H1 (cell line): ENCODE data around the gene ALOX5AP. TPM values are rescaled to one million over a fixed set of nuclear protein-coding genes. Genes with fewer than 3 reads are reported as not detected.

Experiments
- CTCF ChIA-PET: fragments of 300-600 bp; sonication (Branson Sonifier 250); formaldehyde crosslinking; loops from one replicate; lab custom pipeline; 2021; ENCODE audit not compliant: partially characterized antibody; lab: Charles Lee
- POLR2A ChIA-PET: fragments of 300-600 bp; sonication (Branson Sonifier 250); formaldehyde crosslinking; loops from one replicate; lab custom pipeline; 2021; ENCODE audit warnings: inconsistent platforms; ENCODE audit not compliant: partially characterized antibody; lab: Charles Lee
- DNase-seq, 2 experiments: peaks; one replicate each; pipeline versions ENCODE4 v3.0.0 to v3.0.0-alpha.2; 2010 to 2022; ENCODE audit warnings: low spot score in 2 of 2, low read depth in 1 of 2, mixed read lengths in 1 of 2
- FAIRE-seq: peaks from 2 replicates; lab custom pipeline; 2011; peaks lifted over from hg19 to GRCh38; lab: Jason Lieb, UNC
- H2AFZ ChIP-seq: 2 replicates; pipeline ENCODE4 v1.8.1; 2012; ENCODE audit warnings: low read length, inconsistent platforms
- H2AK5ac ChIP-seq: 2 replicates; pipeline ENCODE4 v1.6.1; 2013; ENCODE audit warnings: low read depth, low read length
- H2BK120ac ChIP-seq: replicated peaks from 2 replicates; pipeline ENCODE3; 2013; ENCODE audit warnings: low read depth, low read length, inconsistent platforms
- H2BK12ac ChIP-seq: 2 replicates; pipeline ENCODE4 v1.6.1; 2013; ENCODE audit warnings: low read depth, low read length
- H2BK15ac ChIP-seq: 2 replicates; pipeline ENCODE4 v1.6.1; 2013; ENCODE audit warnings: low read length
- H2BK20ac ChIP-seq: 2 replicates; pipeline ENCODE4 v1.6.1; 2013; ENCODE audit warnings: low read length
- H2BK5ac ChIP-seq: 2 replicates; pipeline ENCODE4 v1.6.1; 2013; ENCODE audit warnings: low read depth, low read length
- H3K14ac ChIP-seq: 2 replicates; pipeline ENCODE4 v1.6.1; 2013; ENCODE audit warnings: inconsistent platforms; ENCODE audit not compliant: insufficient read length
- H3K18ac ChIP-seq: 2 replicates; pipeline ENCODE4 v1.6.1; 2013; ENCODE audit warnings: low read length; ENCODE audit errors: extremely low read depth
- H3K23ac ChIP-seq: 2 replicates; pipeline ENCODE4 v1.6.1; 2013; ENCODE audit warnings: inconsistent platforms; ENCODE audit not compliant: insufficient read length
- H3K23me2 ChIP-seq: 2 replicates; pipeline ENCODE4 v1.6.1; 2013; ENCODE audit warnings: low read depth, low read length
- H3K27ac ChIP-seq: 2 replicates; pipeline ENCODE4 v1.6.1; 2011; ENCODE audit warnings: low read depth, low read length, inconsistent platforms
- H3K27me3 ChIP-seq, 4 experiments: replicated peaks in 1 of 4; 1 replicate in 1 of 4; 2 replicates in 3 of 4; pipeline versions ENCODE4 v1.6.1 to v1.8.1; 2011 to 2013; ENCODE audit warnings: low read length in 3 of 4, mild to moderate bottlenecking in 3 of 4, inconsistent platforms in 2 of 4, mixed read lengths in 2 of 4, moderate library complexity in 1 of 4; ENCODE audit not compliant: control insufficient read depth in 3 of 4, insufficient read depth in 3 of 4; ENCODE audit errors: extremely low read depth in 1 of 4
- H3K36me3 ChIP-seq, 4 experiments: 2 replicates each; pipeline versions ENCODE4 v1.6.1 to v1.8.1; 2011 to 2013; ENCODE audit warnings: mild to moderate bottlenecking in 4 of 4, low read length in 3 of 4, moderate library complexity in 2 of 4, control low read depth in 1 of 4, inconsistent platforms in 1 of 4; ENCODE audit not compliant: insufficient read depth in 4 of 4, control insufficient read depth in 2 of 4
- H3K4ac ChIP-seq: replicated peaks from 2 replicates; pipeline ENCODE3; 2013; ENCODE audit warnings: low read length, low read depth, mixed read lengths, inconsistent platforms; ENCODE audit not compliant: insufficient read length
- H3K4me1 ChIP-seq, 4 experiments: replicated peaks in 1 of 4; 1 replicate in 1 of 4; 2 replicates in 3 of 4; pipeline versions ENCODE4 v1.6.1 to v1.8.1; 2011 to 2013; ENCODE audit warnings: low read length in 3 of 4, inconsistent platforms in 2 of 4, mixed read lengths in 1 of 4; ENCODE audit not compliant: insufficient read depth in 4 of 4, control insufficient read depth in 3 of 4
- H3K4me2 ChIP-seq, 2 experiments: 2 replicates each; pipeline versions ENCODE4 v1.6.1 to v1.8.1; 2011 to 2013; ENCODE audit warnings: low read depth in 2 of 2, low read length in 2 of 2, control low read depth in 1 of 2, inconsistent platforms in 1 of 2, mild to moderate bottlenecking in 1 of 2; ENCODE audit not compliant: insufficient read depth in 1 of 2
- H3K4me3 ChIP-seq, 4 experiments: fragments of 200-600, 300-600 bp in 1 of 4; sonication (generic), shearing (Covaris generic), sonication (Bioruptor Twin) in 1 of 4; 2 replicates each; pipeline versions ENCODE4 v1.5.1 to v1.8.1; 2011 to 2016; ENCODE audit warnings: low read length in 4 of 4, low read depth in 3 of 4, control low read depth in 2 of 4, inconsistent platforms in 2 of 4, mild to moderate bottlenecking in 2 of 4, mixed read lengths in 1 of 4, moderate library complexity in 1 of 4; ENCODE audit not compliant: insufficient read depth in 2 of 4; ENCODE audit errors: extremely low read depth in 1 of 4
- H3K56ac ChIP-seq: replicated peaks from 2 replicates; pipeline ENCODE3; 2013; ENCODE audit warnings: low read depth, mild to moderate bottlenecking, mixed read lengths, low read length, inconsistent platforms; ENCODE audit not compliant: insufficient read length
- H3K79me1 ChIP-seq: 2 replicates; pipeline ENCODE4 v1.6.1; 2013; ENCODE audit warnings: low read depth, low read length, control low read depth
- H3K79me2 ChIP-seq, 2 experiments: 2 replicates each; pipeline versions ENCODE4 v1.6.1 to v1.8.1; 2012 to 2013; ENCODE audit warnings: low read length in 2 of 2, mild to moderate bottlenecking in 2 of 2, inconsistent platforms in 1 of 2; ENCODE audit not compliant: insufficient read depth in 2 of 2, control insufficient read depth in 1 of 2
- H3K9ac ChIP-seq, 4 experiments: replicated peaks in 1 of 4; 1 replicate in 1 of 4; 2 replicates in 3 of 4; pipeline versions ENCODE4 v1.6.1 to v1.8.1; 2011 to 2013; ENCODE audit warnings: low read depth in 3 of 4, low read length in 3 of 4, control low read depth in 2 of 4, mild to moderate bottlenecking in 2 of 4, moderate library complexity in 2 of 4, inconsistent platforms in 1 of 4; ENCODE audit errors: extremely low read depth in 1 of 4
- H3K9me3 ChIP-seq, 2 experiments: 2 replicates each; pipeline versions ENCODE4 v1.6.1 to v1.8.1; 2012 to 2013; ENCODE audit warnings: mild to moderate bottlenecking in 2 of 2, moderate library complexity in 2 of 2, control low read depth in 1 of 2, inconsistent platforms in 1 of 2, low read depth in 1 of 2, low read length in 1 of 2, mixed read lengths in 1 of 2; ENCODE audit not compliant: insufficient read depth in 2 of 2
- H4K20me1 ChIP-seq, 2 experiments: replicated peaks in 1 of 2; 2 replicates each; pipeline versions ENCODE3 to v1.8.1; 2011 to 2013; ENCODE audit warnings: inconsistent platforms in 2 of 2, low read length in 2 of 2, mild to moderate bottlenecking in 1 of 2; ENCODE audit not compliant: insufficient read depth in 2 of 2, control insufficient read depth in 1 of 2
- H4K5ac ChIP-seq: 2 replicates; pipeline ENCODE4 v1.6.1; 2013; ENCODE audit warnings: low read length, low read depth, mixed read lengths, inconsistent platforms; ENCODE audit not compliant: insufficient read length
- H4K8ac ChIP-seq: 2 replicates; pipeline ENCODE4 v1.8.0; 2013; ENCODE audit warnings: mild to moderate bottlenecking, moderate library complexity, low read length, inconsistent platforms; ENCODE audit not compliant: insufficient read depth; ENCODE audit errors: extremely low read depth
- H4K91ac ChIP-seq: replicated peaks from 2 replicates; pipeline ENCODE3; 2013; ENCODE audit warnings: low read length, mixed read lengths, inconsistent platforms; ENCODE audit not compliant: insufficient read length
- CTBP2 ChIP-seq: IDR thresholded peaks from 2 replicates; pipeline ENCODE4 v1.7.0; 2011; ENCODE audit warnings: borderline replicate concordance, mild to moderate bottlenecking, moderate library complexity, mixed read lengths, low read length; ENCODE audit not compliant: insufficient read depth, insufficient read length
- FOSL1 ChIP-seq: IDR thresholded peaks from 2 replicates; pipeline ENCODE4 v1.6.1; 2011; ENCODE audit warnings: mild to moderate bottlenecking, low read depth, low read length, moderate library complexity; ENCODE audit not compliant: insufficient read depth
- JUND ChIP-seq: IDR thresholded peaks from 2 replicates; pipeline ENCODE4 v1.6.1; 2011; ENCODE audit warnings: mild to moderate bottlenecking, improper control_type of control experiment, low read length
- SAP30 ChIP-seq: fragments of 300-600 bp; sonication (generic); IDR thresholded peaks from 2 replicates; pipeline ENCODE4 v1.7.1; 2012; ENCODE audit warnings: low read length, moderate library complexity, mild to moderate bottlenecking, inconsistent platforms; ENCODE audit not compliant: insufficient read depth, insufficient replicate concordance
- SIRT6 ChIP-seq: IDR thresholded peaks from one replicate; pipeline ENCODE4 v1.7.1; 2012; ENCODE audit warnings: low read length, inconsistent platforms
- SP4 ChIP-seq: IDR thresholded peaks from 2 replicates; pipeline ENCODE4 v1.6.1; 2012; ENCODE audit warnings: low read length, inconsistent platforms
- WGBS, 2 experiments: shearing (Covaris generic) in 1 of 2; methylation state at CpG; one replicate each; pipeline versions ENCODE4 v1.1.6 to v1.1.7; 2013 to 2015; ENCODE audit warnings: low lambda C conversion rate in 2 of 2, mixed read lengths in 2 of 2, inconsistent platforms in 1 of 2, low coverage in 1 of 2, missing lambda C conversion rate in 1 of 2; ENCODE audit not compliant: insufficient replicate concordance in 2 of 2, insufficient coverage in 1 of 2, insufficient read length in 1 of 2; ENCODE audit errors: extremely low coverage in 1 of 2, missing lambda C conversion rate in 1 of 2; 5-methylcytosine and 5-hydroxymethylcytosine counted together
- polyA plus RNA-seq, 7 experiments: library from polyadenylated mRNA; depleted of rRNA in 3 of 7; stranded (reverse) in 5 of 7; unstranded in 2 of 7; fragments of >200 nt in 5 of 7; fragments of 200-250 nt in 2 of 7; gene quantifications; 1 replicate in 5 of 7; 2 replicates in 1 of 7; 4 replicates in 1 of 7; pipeline versions ENCODE4 v1.2.1 to v1.2.3, GENCODE V29; 2011 to 2013; ENCODE audit warnings: missing spikeins in 2 of 7, mixed read lengths in 2 of 7
- total RNA-seq: library from RNA; stranded (reverse); fragmentation: NEBNext Ultra II Directional; extraction: Animal tissue kit (Norgen Biotek cat#: 25700); gene quantifications from 2 replicates; pipeline ENCODE4 v1.2.1, GENCODE V29; 2021

The ALOX5AP gene
- total and polyA plus RNA-seq, 2 of the 8 experiments (the other 6 are each of a cell fraction or from before 2014, with no cell fraction given), result not detected

GRCh38 chr13:30744681-30745077 is 9.3 kb downstream of the ALOX5AP start:
- no peak overlapping the region for H2BK20ac ChIP-seq
- no peak for DNase-seq
- H3K79me1 ChIP-seq, result no peaks in the 10 kb centered on the region
- H3K4me1 ChIP-seq, result peaks cover 0 to 3% (median 2%) of the 10 kb centered on the region in 4 experiments; a peak in 2 of 7 replicates
- H4K8ac ChIP-seq, result no peak overlapping the region
- no peak overlapping the region for H3K18ac ChIP-seq
- H3K4me2 ChIP-seq, result no peak overlapping the region
- 88% methylated on average over 4 of the region's 4 CpGs; no CpG with 5 or more reads in 1 of the 2 experiments for WGBS, 2 experiments
- no peaks in the 10 kb centered on the region for H3K27me3 ChIP-seq
- no peaks in the 10 kb centered on the region for H3K79me2 ChIP-seq
- H3K9me3 ChIP-seq, result no peaks in the 10 kb centered on the region
- no peak overlapping the region for H2BK15ac ChIP-seq
- H3K14ac ChIP-seq, result no peak overlapping the region
- no peak overlapping the region for H4K91ac ChIP-seq
- CTCF ChIA-PET, result no interaction called here
- no peak overlapping the region for H3K27ac ChIP-seq
- H2BK12ac ChIP-seq, result no peak overlapping the region
- no peak for FAIRE-seq
- no peak overlapping the region for H2AFZ ChIP-seq
- H3K23me2 ChIP-seq, result no peaks in the 10 kb centered on the region
- POLR2A ChIA-PET, result no interaction called here
- H2AK5ac ChIP-seq, result no peak overlapping the region
- no peak overlapping the region for H4K5ac ChIP-seq
- H3K23ac ChIP-seq, result no peak overlapping the region
- no peak overlapping the region for H3K56ac ChIP-seq
- TF ChIP-seq JUND (no peak), FOSL1 (no peak), SP4 (no peak), CTBP2 (no peak), SAP30 (no peak), SIRT6 (no peak)
- no peak overlapping the region for H2BK5ac ChIP-seq
- no peaks in the 10 kb centered on the region for H3K36me3 ChIP-seq
- no peak overlapping the region for H3K4me3 ChIP-seq
- no peak overlapping the region for H2BK120ac ChIP-seq
- no peaks in the 10 kb centered on the region for H4K20me1 ChIP-seq
- H3K4ac ChIP-seq, result no peak overlapping the region
- no peak overlapping the region for H3K9ac ChIP-seq
